Measurements from ENCODE around the gene ITPRIPL2. TPM values are rescaled to one million over a fixed set of nuclear protein-coding genes. Genes with fewer than 3 reads are reported as not detected.

Gene ITPRIPL2
- total RNA-seq, 1 experiment from 2014 or later: 21.6 TPM

DNA sequence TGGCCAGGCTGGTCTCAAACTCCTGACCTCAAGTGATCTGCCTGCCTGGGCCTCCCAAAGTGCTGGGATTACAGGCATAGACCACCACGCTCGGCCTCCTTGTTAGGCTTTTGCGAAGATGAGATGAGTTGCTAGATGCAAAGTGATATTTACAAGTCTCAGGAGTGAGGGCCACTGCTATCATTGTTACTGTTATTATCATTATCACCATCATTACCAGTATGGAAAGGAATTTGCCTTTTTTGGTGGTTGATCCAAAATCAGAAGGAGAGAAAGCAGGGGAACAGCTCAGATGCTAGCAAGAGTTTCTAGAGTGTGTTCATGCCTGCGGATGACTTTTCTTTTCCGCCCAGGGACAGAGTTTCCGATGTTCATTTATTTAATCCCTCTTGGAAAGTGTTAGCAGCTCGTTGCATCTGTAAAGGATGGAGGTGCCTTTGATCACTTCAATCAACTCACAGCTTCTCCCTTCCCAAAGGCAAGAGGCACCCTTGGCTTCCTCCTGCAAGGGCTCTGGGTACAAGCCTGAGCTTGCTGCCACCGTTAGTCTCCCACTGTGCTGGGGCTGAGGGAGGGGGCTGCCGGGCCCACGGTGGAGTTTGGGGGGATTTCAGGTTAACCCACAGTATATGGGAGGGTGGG lies 21.6 kb downstream of the ITPRIPL2 start:
- H2AFZ ChIP-seq (ENCODE audit: low read length): no peak overlapping the region
- H3K4me3 ChIP-seq (ENCODE audit: low read length): no peak overlapping the region
- H4K20me1 ChIP-seq (ENCODE audit: low read length): no peaks in the 10 kb centered on the region
- H3K9me3 ChIP-seq (ENCODE audit: low read length): no peaks in the 10 kb centered on the region
- H3K27ac ChIP-seq (ENCODE audit: low read length): peak overlapping the region; percentile 97
- peak overlapping the region; percentile 86 for H3K4me2 ChIP-seq (ENCODE audit: low read length)
- H3K4me1 ChIP-seq (ENCODE audit: insufficient read depth, low read length): peaks cover 56% of the 10 kb centered on the region
- H3K9ac ChIP-seq (ENCODE audit: low read length): peak overlapping the region; percentile 35
- peaks cover 4% of the 10 kb centered on the region for H3F3A ChIP-seq (ENCODE audit: low read length, unreplicated experiment)
- no peaks in the 10 kb centered on the region for H3K27me3 ChIP-seq (ENCODE audit: low read length)
- ChIA-PET POLR2A (ENCODE audit: unreplicated experiment) (no interaction called here), CTCF (no interaction called here)
- ATAC-seq: no peak
- no peaks in the 10 kb centered on the region for H3K79me2 ChIP-seq (ENCODE audit: low read length)
- BruUV-seq (replicated peaks): no TSS peak
- intact Hi-C loops (cut with micrococcal nuclease): no loop called here
- H3K9me2 ChIP-seq (replicated peaks; ENCODE audit: low read length): no peaks in the 10 kb centered on the region
- H3K36me3 ChIP-seq (ENCODE audit: low read depth, low read length): no peaks in the 10 kb centered on the region
- no peak for DNase-seq
- TF ChIP-seq EZH2phosphoT487 (IDR thresholded peaks at IDR 0.05; ENCODE audit: borderline replicate concordance, low read length) (no peak), EZH2 (IDR thresholded peaks at IDR 0.05; ENCODE audit: low read length, unreplicated experiment) (no peak)
- TF ChIP-seq, protein P1, sequence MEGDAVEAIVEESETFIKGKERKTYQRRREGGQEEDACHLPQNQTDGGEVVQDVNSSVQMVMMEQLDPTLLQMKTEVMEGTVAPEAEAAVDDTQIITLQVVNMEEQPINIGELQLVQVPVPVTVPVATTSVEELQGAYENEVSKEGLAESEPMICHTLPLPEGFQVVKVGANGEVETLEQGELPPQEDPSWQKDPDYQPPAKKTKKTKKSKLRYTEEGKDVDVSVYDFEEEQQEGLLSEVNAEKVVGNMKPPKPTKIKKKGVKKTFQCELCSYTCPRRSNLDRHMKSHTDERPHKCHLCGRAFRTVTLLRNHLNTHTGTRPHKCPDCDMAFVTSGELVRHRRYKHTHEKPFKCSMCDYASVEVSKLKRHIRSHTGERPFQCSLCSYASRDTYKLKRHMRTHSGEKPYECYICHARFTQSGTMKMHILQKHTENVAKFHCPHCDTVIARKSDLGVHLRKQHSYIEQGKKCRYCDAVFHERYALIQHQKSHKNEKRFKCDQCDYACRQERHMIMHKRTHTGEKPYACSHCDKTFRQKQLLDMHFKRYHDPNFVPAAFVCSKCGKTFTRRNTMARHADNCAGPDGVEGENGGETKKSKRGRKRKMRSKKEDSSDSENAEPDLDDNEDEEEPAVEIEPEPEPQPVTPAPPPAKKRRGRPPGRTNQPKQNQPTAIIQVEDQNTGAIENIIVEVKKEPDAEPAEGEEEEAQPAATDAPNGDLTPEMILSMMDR (conservative IDR thresholded peaks at IDR 0.05; ENCODE audit: low read depth, low read length): no peak

DNA sequence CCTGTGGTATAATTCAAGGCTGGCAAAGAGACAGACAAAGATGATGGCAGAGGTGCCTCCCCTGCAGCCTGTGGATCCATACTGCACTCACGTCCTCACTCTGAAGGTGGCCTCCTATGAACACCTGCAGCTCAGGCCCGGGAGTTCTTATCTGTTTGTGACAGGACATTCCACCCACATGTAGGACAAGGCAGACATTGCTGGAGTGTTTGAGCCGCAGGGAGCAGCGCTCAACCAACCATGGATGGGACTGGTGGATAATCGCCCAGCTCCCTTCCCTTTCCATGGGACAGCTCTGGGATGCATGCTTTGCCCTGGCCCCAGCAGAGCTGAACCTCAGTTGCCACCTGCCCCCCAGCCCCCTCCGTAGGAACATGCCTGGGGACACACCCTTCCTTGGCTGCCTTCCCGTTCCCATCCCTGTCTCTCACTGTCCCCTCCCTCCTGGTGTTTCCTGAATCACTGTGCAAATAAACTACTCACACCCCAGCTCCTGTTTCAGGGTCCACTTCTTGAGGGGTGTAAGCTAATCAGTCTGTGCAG lies 22.2 kb downstream of the ITPRIPL2 start:
- Histone ChIP-seq H3K4me3 (ENCODE audit: low read length) (peak overlapping the region; percentile 56), H3K79me2 (ENCODE audit: low read length) (no peaks in the 10 kb centered on the region), H3K4me1 (ENCODE audit: insufficient read depth, low read length) (peaks cover 50% of the 10 kb centered on the region), H3K9me3 (ENCODE audit: low read length) (no peaks in the 10 kb centered on the region), H3K9me2 (replicated peaks; ENCODE audit: low read length) (no peaks in the 10 kb centered on the region), H3K9ac (ENCODE audit: low read length) (peak overlapping the region; percentile 75), H3K36me3 (ENCODE audit: low read depth, low read length) (no peaks in the 10 kb centered on the region), H2AFZ (ENCODE audit: low read length) (no peak overlapping the region), H3K27me3 (ENCODE audit: low read length) (no peaks in the 10 kb centered on the region), H4K20me1 (ENCODE audit: low read length) (no peaks in the 10 kb centered on the region), H3F3A (ENCODE audit: low read length, unreplicated experiment) (peaks cover 4% of the 10 kb centered on the region), H3K27ac (ENCODE audit: low read length) (peak overlapping the region; percentile 97), H3K4me2 (ENCODE audit: low read length) (peak overlapping the region; percentile 86)
- BruUV-seq (replicated peaks): no TSS peak
- CTCF ChIA-PET: no interaction called here
- POLR2A ChIA-PET (ENCODE audit: unreplicated experiment): interaction anchor here (0.5 to 0.6 kb wide), 3 partner anchors 22 to 130 kb away, joined by 3 to 8 read pairs (median 4); partner anchors contain the start of gene ITPRIPL2
- intact Hi-C loops (cut with micrococcal nuclease): loop anchor here (2.0 kb wide), 1 partner anchor 17 kb away; no protein-coding TSS in a partner anchor
- ATAC-seq (peak; percentile 71), DNase-seq (peak; percentile 81)
- no peak for TF ChIP-seq EZH2phosphoT487 (IDR thresholded peaks at IDR 0.05; ENCODE audit: borderline replicate concordance, low read length)
- TF ChIP-seq, protein P1 (conservative IDR thresholded peaks at IDR 0.05; ENCODE audit: low read depth, low read length): no peak
- no peak for TF ChIP-seq EZH2 (IDR thresholded peaks at IDR 0.05; ENCODE audit: low read length, unreplicated experiment)
